SU-DHL-6 (cell line): Measurements from ENCODE around the gene UQCRC1.

Experiments used
- H2AFZ ChIP-seq: fragments of 200-600 bp; sonication (generic); 2 replicates; pipeline ENCODE4 v1.6.1; 2014; ENCODE audit warnings: low read depth, mild to moderate bottlenecking, moderate library complexity, mixed read lengths, antibody characterized with exemption, low read length; ENCODE audit not compliant: severe bottlenecking
- H3F3A ChIP-seq: fragments of 200-600 bp; shearing (Covaris generic); 2 replicates; pipeline ENCODE4 v1.6.0; 2016; ENCODE audit warnings: antibody characterized with exemption, mild to moderate bottlenecking; ENCODE audit not compliant: insufficient read depth
- H3K27ac ChIP-seq: fragments of 200-600 bp; sonication (generic); 2 replicates; pipeline ENCODE4 v1.5.1; 2016; ENCODE audit warnings: low read depth, mild to moderate bottlenecking, low read length, moderate library complexity, mixed read lengths
- H3K27me3 ChIP-seq: fragments of 200-600 bp; sonication (generic), shearing (Covaris generic); 2 replicates; pipeline ENCODE4 v1.6.0; 2014; ENCODE audit warnings: mild to moderate bottlenecking, low read length
- H3K36me3 ChIP-seq: fragments of 200-600 bp; sonication (generic); 2 replicates; pipeline ENCODE4 v1.6.1; 2014; ENCODE audit warnings: mild to moderate bottlenecking, low read length, mixed read lengths
- H3K4me2 ChIP-seq: fragments of 300-600, 200-600 bp; shearing (Covaris generic), sonication (generic); 2 replicates; pipeline ENCODE4 v1.6.0; 2014; ENCODE audit warnings: low read length, low read depth, mild to moderate bottlenecking; ENCODE audit not compliant: poor library complexity, severe bottlenecking
- H3K4me3 ChIP-seq: fragments of 200-600 bp; sonication (generic); 2 replicates; pipeline ENCODE4 v1.5.1; 2014; ENCODE audit warnings: antibody characterized with exemption, low read length, mild to moderate bottlenecking, mixed read lengths; ENCODE audit not compliant: insufficient read depth, poor library complexity, severe bottlenecking
- H3K79me2 ChIP-seq: fragments of 200-600 bp; sonication (generic); 2 replicates; pipeline ENCODE4 v1.6.1; 2014; ENCODE audit warnings: mild to moderate bottlenecking, low read length, moderate library complexity; ENCODE audit not compliant: insufficient read depth
- H3K9ac ChIP-seq: fragments of 200-600 bp; sonication (generic); 2 replicates; pipeline ENCODE4 v1.7.0; 2014; ENCODE audit warnings: mild to moderate bottlenecking, low read length
- H3K9me2 ChIP-seq: fragments of 200-600 bp; sonication (generic); replicated peaks from 2 replicates; pipeline ENCODE4 v1.6.1; 2014; ENCODE audit warnings: low read length; ENCODE audit not compliant: insufficient read depth
- H3K9me3 ChIP-seq: fragments of 200-600 bp; sonication (generic); 2 replicates; pipeline ENCODE4 v1.6.1; 2014; ENCODE audit warnings: low read length, mixed read lengths; ENCODE audit not compliant: insufficient read depth
- H4K20me1 ChIP-seq: fragments of 200-600 bp; sonication (generic); 2 replicates; pipeline ENCODE4 v1.6.1; 2014; ENCODE audit warnings: low read depth, mild to moderate bottlenecking, antibody characterized with exemption, low read length, moderate library complexity, mixed read lengths
- EZH2phosphoT487 ChIP-seq: fragments of 200-600 bp; sonication (generic), shearing (Covaris generic); conservative IDR thresholded peaks from 2 replicates; pipeline ENCODE4 v1.6.1; 2018; ENCODE audit warnings: mild to moderate bottlenecking, antibody characterized with exemption, low read length, moderate library complexity, mixed read lengths
- TF ChIP-seq, protein P1 (sequence below): fragments of 200-600 bp; sonication (generic); IDR thresholded peaks from one replicate; pipeline ENCODE4 v1.5.1; 2017; ENCODE audit warnings: antibody characterized with exemption, mild to moderate bottlenecking, low read length, moderate library complexity; ENCODE audit not compliant: insufficient read depth, poor library complexity, severe bottlenecking

UQCRC1 gene

GRCh38 chr3:48595075-48595525 is 14.3 kb downstream of the UQCRC1 start, which contains the start of gene COL7A1:
Gene COL7A1 (minus strand): TSS chr3:48595329. CDS start chr3:48595159, 170 bp downstream.
- no peak for TF ChIP-seq EZH2phosphoT487
- TF ChIP-seq, protein P1, sequence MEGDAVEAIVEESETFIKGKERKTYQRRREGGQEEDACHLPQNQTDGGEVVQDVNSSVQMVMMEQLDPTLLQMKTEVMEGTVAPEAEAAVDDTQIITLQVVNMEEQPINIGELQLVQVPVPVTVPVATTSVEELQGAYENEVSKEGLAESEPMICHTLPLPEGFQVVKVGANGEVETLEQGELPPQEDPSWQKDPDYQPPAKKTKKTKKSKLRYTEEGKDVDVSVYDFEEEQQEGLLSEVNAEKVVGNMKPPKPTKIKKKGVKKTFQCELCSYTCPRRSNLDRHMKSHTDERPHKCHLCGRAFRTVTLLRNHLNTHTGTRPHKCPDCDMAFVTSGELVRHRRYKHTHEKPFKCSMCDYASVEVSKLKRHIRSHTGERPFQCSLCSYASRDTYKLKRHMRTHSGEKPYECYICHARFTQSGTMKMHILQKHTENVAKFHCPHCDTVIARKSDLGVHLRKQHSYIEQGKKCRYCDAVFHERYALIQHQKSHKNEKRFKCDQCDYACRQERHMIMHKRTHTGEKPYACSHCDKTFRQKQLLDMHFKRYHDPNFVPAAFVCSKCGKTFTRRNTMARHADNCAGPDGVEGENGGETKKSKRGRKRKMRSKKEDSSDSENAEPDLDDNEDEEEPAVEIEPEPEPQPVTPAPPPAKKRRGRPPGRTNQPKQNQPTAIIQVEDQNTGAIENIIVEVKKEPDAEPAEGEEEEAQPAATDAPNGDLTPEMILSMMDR: no peak
- Histone ChIP-seq H2AFZ (no peak within 1 kb of the TSS), H3K4me3 (no peak within 1 kb of the TSS), H3K27me3 (no peaks in the 10 kb centered on the region), H3K9me3 (no peaks in the 10 kb centered on the region), H3K9me2 (no peaks in the 10 kb centered on the region), H3K9ac (no peak within 1 kb of the TSS), H4K20me1 (no peaks in the 10 kb centered on the region), H3K36me3 (no peaks in the 10 kb centered on the region), H3K79me2 (no peaks in the 10 kb centered on the region), H3F3A (no peaks in the 10 kb centered on the region), H3K4me2 (no peak within 1 kb of the TSS), H3K27ac (no peak within 1 kb of the TSS)

DNA sequence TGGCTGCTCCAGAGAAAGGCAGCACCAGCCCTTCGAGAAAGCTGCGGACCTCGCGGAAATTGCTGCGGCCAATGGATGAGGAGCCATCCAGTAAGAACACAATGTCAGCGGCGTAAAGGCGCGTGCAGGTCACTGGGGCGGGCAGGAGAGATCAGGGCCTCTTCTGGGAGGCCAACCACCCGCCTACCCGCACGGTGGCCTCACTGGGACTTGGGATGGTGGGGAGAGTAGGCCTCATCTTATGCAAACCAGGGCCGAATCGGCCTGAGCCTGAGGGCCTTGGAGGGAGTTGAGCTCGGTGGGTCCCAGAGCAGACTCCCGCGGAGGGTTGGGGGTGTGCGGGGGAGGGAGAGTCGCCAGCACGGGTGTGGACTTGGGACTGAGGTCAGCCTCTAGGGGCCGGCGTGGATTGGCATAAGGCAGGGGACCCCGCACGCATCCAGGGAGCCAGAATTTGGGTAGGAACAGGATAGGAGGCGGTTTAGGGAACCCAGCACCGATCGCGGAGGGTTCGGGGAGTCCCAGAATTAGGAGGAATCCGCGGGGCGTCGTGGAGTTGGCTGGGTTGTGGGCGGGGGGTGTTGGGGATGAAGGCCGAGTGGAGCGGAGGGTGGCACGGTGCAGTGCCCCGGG is 14.9 kb downstream of the UQCRC1 start:
- H3K9me2 ChIP-seq: no peaks in the 10 kb centered on the region
- no peak overlapping the region for H3K9ac ChIP-seq
- H3F3A ChIP-seq: no peaks in the 10 kb centered on the region
- no peaks in the 10 kb centered on the region for H3K27me3 ChIP-seq
- no peak overlapping the region for H3K27ac ChIP-seq
- no peaks in the 10 kb centered on the region for H3K79me2 ChIP-seq
- no peaks in the 10 kb centered on the region for H3K36me3 ChIP-seq
- no peak overlapping the region for H2AFZ ChIP-seq
- no peak overlapping the region for H3K4me2 ChIP-seq
- TF ChIP-seq EZH2phosphoT487: no peak
- TF ChIP-seq, protein P1: no peak
- H4K20me1 ChIP-seq: no peaks in the 10 kb centered on the region
- H3K4me3 ChIP-seq: no peak overlapping the region
- no peaks in the 10 kb centered on the region for H3K9me3 ChIP-seq

- Histone ChIP-seq H3K9me3 (no peaks in the 10 kb centered on the region), H3K9ac (no peak overlapping the region), H3K4me3 (no peak overlapping the region), H3K36me3 (no peaks in the 10 kb centered on the region), H4K20me1 (no peaks in the 10 kb centered on the region), H3K9me2 (no peaks in the 10 kb centered on the region), H3K27ac (no peak overlapping the region), H3K27me3 (no peaks in the 10 kb centered on the region), H3K79me2 (no peaks in the 10 kb centered on the region), H3F3A (no peaks in the 10 kb centered on the region), H2AFZ (no peak overlapping the region), H3K4me2 (no peak overlapping the region)
- TF ChIP-seq EZH2phosphoT487: no peak
- TF ChIP-seq, protein P1: no peak
These were observed 16.1 kb downstream of the UQCRC1 start for GRCh38 chr3:48593337-48593736.
